Neuronal stem cell (in vitro differentiated cells): ENCODE results near the gene GIN1.

Experiments
- DNase-seq: peaks from one replicate; pipeline ENCODE4 v3.0.0-alpha.2; 2013; ENCODE audit warnings: low spot score
- H2AFZ ChIP-seq: one replicate; pipeline ENCODE4 v1.6.1; 2013; ENCODE audit warnings: mild to moderate bottlenecking, low read length, inconsistent platforms
- H2AK5ac ChIP-seq: 2 replicates; pipeline ENCODE4 v1.6.1; 2013; ENCODE audit warnings: low read depth, mild to moderate bottlenecking, inconsistent platforms, low read length, moderate library complexity, mixed read lengths
- H2BK120ac ChIP-seq: 2 replicates; pipeline ENCODE4 v1.6.1; 2013; ENCODE audit warnings: low read depth, mild to moderate bottlenecking, inconsistent platforms, low read length, moderate library complexity, mixed read lengths
- H2BK12ac ChIP-seq: one replicate; pipeline ENCODE4 v1.6.1; 2013; ENCODE audit warnings: low read length, inconsistent platforms
- H2BK15ac ChIP-seq: 2 replicates; pipeline ENCODE4 v1.6.1; 2013; ENCODE audit warnings: mild to moderate bottlenecking, low read length, inconsistent platforms, mixed read lengths
- H2BK5ac ChIP-seq: one replicate; pipeline ENCODE4 v1.6.1; 2013; ENCODE audit warnings: inconsistent platforms, mild to moderate bottlenecking, low read length, moderate library complexity
- H3K14ac ChIP-seq: one replicate; pipeline ENCODE4 v1.6.1; 2013; ENCODE audit warnings: low read length, inconsistent platforms
- H3K18ac ChIP-seq: 2 replicates; pipeline ENCODE4 v1.6.1; 2013; ENCODE audit warnings: low read length, inconsistent platforms
- H3K23ac ChIP-seq: 2 replicates; pipeline ENCODE4 v1.6.1; 2013; ENCODE audit warnings: low read depth, mild to moderate bottlenecking, mixed read lengths, low read length, inconsistent platforms; ENCODE audit not compliant: poor library complexity
- H3K27ac ChIP-seq: replicated peaks from 3 replicates; pipeline ENCODE4 v1.5.1; 2013; ENCODE audit warnings: low read length, inconsistent platforms
- H3K27me3 ChIP-seq, 3 experiments: 2 replicates each; pipeline ENCODE4 v1.6.1; 2013; ENCODE audit warnings: low read length in 3 of 3, mild to moderate bottlenecking in 2 of 3, inconsistent platforms in 1 of 3, low read depth in 1 of 3, mixed read lengths in 1 of 3, moderate library complexity in 1 of 3; ENCODE audit not compliant: control insufficient read depth in 3 of 3, insufficient read depth in 3 of 3
- H3K36me3 ChIP-seq, 2 donors: replicated peaks in 1 of 2; 2 replicates each; pipeline ENCODE4 v1.6.1; 2013; ENCODE audit warnings: low read length in 2 of 2; ENCODE audit not compliant: control insufficient read depth in 2 of 2, insufficient read depth in 2 of 2
- H3K4ac ChIP-seq: 2 replicates; pipeline ENCODE4 v1.6.1; 2013; ENCODE audit warnings: inconsistent platforms, mild to moderate bottlenecking, low read length, moderate library complexity
- H3K4me1 ChIP-seq, 2 donors: 1 replicate in 1 of 2; 2 replicates in 1 of 2; pipeline ENCODE4 v1.6.1; 2013; ENCODE audit warnings: low read length in 2 of 2, low read depth in 1 of 2; ENCODE audit not compliant: control insufficient read depth in 2 of 2, insufficient read depth in 1 of 2
- H3K4me2 ChIP-seq: one replicate; pipeline ENCODE4 v1.6.1; 2013; ENCODE audit warnings: mild to moderate bottlenecking, low read length, inconsistent platforms; ENCODE audit not compliant: insufficient read depth, poor library complexity, severe bottlenecking
- H3K4me3 ChIP-seq, 2 donors: 2 replicates each; pipeline ENCODE4 v1.5.1; 2013; ENCODE audit warnings: low read length in 2 of 2, mild to moderate bottlenecking in 2 of 2, inconsistent platforms in 1 of 2, moderate library complexity in 1 of 2
- H3K79me1 ChIP-seq: one replicate; pipeline ENCODE4 v1.6.1; 2013; ENCODE audit warnings: low read depth, mild to moderate bottlenecking, inconsistent platforms, low read length, moderate library complexity
- H3K9ac ChIP-seq: one replicate; pipeline ENCODE4 v1.6.1; 2013; ENCODE audit warnings: mild to moderate bottlenecking, low read depth, low read length, inconsistent platforms; ENCODE audit not compliant: poor library complexity
- H3K9me3 ChIP-seq, 2 donors: replicated peaks in 1 of 2; 2 replicates each; pipeline versions ENCODE3 to v1.6.1; 2013; ENCODE audit warnings: low read length in 2 of 2, mild to moderate bottlenecking in 2 of 2, inconsistent platforms in 1 of 2, low read depth in 1 of 2, mixed read lengths in 1 of 2, moderate library complexity in 1 of 2; ENCODE audit not compliant: control insufficient read depth in 2 of 2, insufficient read depth in 1 of 2
- H4K8ac ChIP-seq: one replicate; pipeline ENCODE4 v1.6.1; 2013; ENCODE audit warnings: low read depth, mild to moderate bottlenecking, inconsistent platforms, low read length, moderate library complexity
- H4K91ac ChIP-seq: one replicate; pipeline ENCODE4 v1.6.1; 2013; ENCODE audit warnings: low read length, low read depth, mild to moderate bottlenecking, inconsistent platforms; ENCODE audit not compliant: poor library complexity
- WGBS, 2 donors: extraction: QIAGEN DNeasy Blood & Tissue Kit; methylation state at CpG; one replicate each; pipeline ENCODE4 v1.1.7; 2013; ENCODE audit warnings: missing lambda C conversion rate in 2 of 2, mixed read lengths in 1 of 2; ENCODE audit not compliant: insufficient read length in 2 of 2, insufficient replicate concordance in 1 of 2; ENCODE audit errors: extremely low coverage in 2 of 2; 5-methylcytosine and 5-hydroxymethylcytosine counted together

Gene GIN1

GRCh38 chr5:103111468-103111867 lies 8.5 kb downstream of the GIN1 start:
- no peaks in the 10 kb centered on the region for H3K4me1 ChIP-seq
- WGBS, 2 donors: no CpG with 5 or more reads among the region's 2 CpGs
- H3K27me3 ChIP-seq: no peaks in the 10 kb centered on the region
- H2AFZ ChIP-seq: no peak overlapping the region
- H4K8ac ChIP-seq: no peak overlapping the region
- no peak for DNase-seq
- no peak overlapping the region for H2BK12ac ChIP-seq
- H3K79me1 ChIP-seq: no peaks in the 10 kb centered on the region
- no peak overlapping the region for H3K27ac ChIP-seq
- no peak overlapping the region for H3K18ac ChIP-seq
- no peak overlapping the region for H3K9ac ChIP-seq
- H3K4me3 ChIP-seq: no peak overlapping the region
- no peak overlapping the region for H3K4ac ChIP-seq
- H2BK15ac ChIP-seq: no peak overlapping the region
- H3K36me3 ChIP-seq: peaks cover 0 to 10% of the 10 kb centered on the region in 2 donors
- no peak overlapping the region for H2AK5ac ChIP-seq
- no peak overlapping the region for H2BK5ac ChIP-seq
- no peak overlapping the region for H3K23ac ChIP-seq
- H4K91ac ChIP-seq: no peak overlapping the region
- no peak overlapping the region for H3K4me2 ChIP-seq
- peaks cover 0 to 4% of the 10 kb centered on the region in 2 donors for H3K9me3 ChIP-seq
- no peak overlapping the region for H3K14ac ChIP-seq
- no peak overlapping the region for H2BK120ac ChIP-seq

DNA sequence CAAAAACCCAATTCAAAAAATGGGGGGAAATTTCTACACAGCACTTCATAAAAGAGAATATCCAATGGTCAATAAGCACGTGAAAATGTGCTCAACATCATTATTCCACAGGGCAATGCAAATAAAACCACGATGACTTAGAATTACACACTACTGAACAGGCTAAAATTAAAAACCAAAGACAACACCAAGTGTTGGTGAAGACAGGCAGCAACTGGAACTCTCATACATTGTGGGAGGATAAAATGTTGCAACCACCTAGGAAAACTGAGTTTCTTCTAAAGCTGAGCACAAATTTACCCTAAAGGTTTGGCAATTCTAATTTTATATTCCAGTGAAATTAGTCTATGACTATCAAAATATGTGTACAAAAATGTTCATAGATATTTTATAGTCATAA lies 9.5 kb downstream of the GIN1 start:
- Histone ChIP-seq H4K8ac (no peak overlapping the region), H2AK5ac (no peak overlapping the region), H2BK120ac (no peak overlapping the region), H3K27ac (no peak overlapping the region), H2BK12ac (no peak overlapping the region), H3K79me1 (no peaks in the 10 kb centered on the region), H3K9me3 (peaks cover 0 to 4% of the 10 kb centered on the region in 2 donors), H3K4me1 (no peaks in the 10 kb centered on the region), H3K36me3 (peaks cover 0 to 13% of the 10 kb centered on the region in 2 donors), H3K27me3 (no peaks in the 10 kb centered on the region), H3K14ac (no peak overlapping the region), H2BK5ac (no peak overlapping the region), H2BK15ac (no peak overlapping the region), H3K23ac (no peak overlapping the region), H3K4me2 (no peak overlapping the region), H3K9ac (no peak overlapping the region), H3K18ac (no peak overlapping the region), H2AFZ (no peak overlapping the region), H4K91ac (no peak overlapping the region), H3K4me3 (no peak overlapping the region), H3K4ac (no peak overlapping the region)
- no CpG with 5 or more reads among the region's 2 CpGs for WGBS, 2 donors
- no peak for DNase-seq

DNA sequence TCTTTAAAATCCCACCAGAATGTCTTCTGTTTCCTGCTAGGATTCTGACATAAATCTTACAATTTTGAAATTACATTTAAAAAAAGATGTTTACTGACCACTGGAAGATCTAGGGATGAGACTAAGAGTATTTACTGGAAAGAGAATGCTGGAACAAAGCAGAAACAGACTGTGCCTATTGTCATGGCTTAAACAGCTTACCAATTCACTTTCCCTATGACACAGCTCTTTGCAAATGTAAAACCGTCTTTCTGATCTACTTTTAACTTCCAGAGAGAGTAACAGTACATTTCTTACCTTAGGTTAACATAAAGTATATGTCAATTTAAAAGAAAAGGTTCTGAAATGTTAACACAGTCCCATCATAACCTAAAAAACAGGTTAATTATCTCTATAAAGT lies 10.7 kb downstream of the GIN1 start:
- peaks cover 0 to 21% of the 10 kb centered on the region in 2 donors for H3K36me3 ChIP-seq
- H2BK120ac ChIP-seq: no peak overlapping the region
- no peak for DNase-seq
- H4K91ac ChIP-seq: no peak overlapping the region
- no peak overlapping the region for H3K4me3 ChIP-seq
- H2BK15ac ChIP-seq: no peak overlapping the region
- no peaks in the 10 kb centered on the region for H3K4me1 ChIP-seq
- no peaks in the 10 kb centered on the region for H3K79me1 ChIP-seq
- no peak overlapping the region for H2AFZ ChIP-seq
- no peak overlapping the region for H3K27ac ChIP-seq
- no peak overlapping the region for H4K8ac ChIP-seq
- no peak overlapping the region for H2AK5ac ChIP-seq
- H3K18ac ChIP-seq: no peak overlapping the region
- no peaks in the 10 kb centered on the region for H3K27me3 ChIP-seq
- no CpG with 5 or more reads among the region's 1 CpG for WGBS, 2 donors
- H3K14ac ChIP-seq: no peak overlapping the region
- no peak overlapping the region for H3K4me2 ChIP-seq
- no peak overlapping the region for H2BK12ac ChIP-seq
- peaks cover 0 to 4% of the 10 kb centered on the region in 2 donors for H3K9me3 ChIP-seq
- no peak overlapping the region for H2BK5ac ChIP-seq
- no peak overlapping the region for H3K9ac ChIP-seq
- H3K23ac ChIP-seq: no peak overlapping the region
- H3K4ac ChIP-seq: no peak overlapping the region

- Histone ChIP-seq H3K4me1 (no peaks in the 10 kb centered on the region), H2AFZ (no peak overlapping the region), H3K18ac (no peak overlapping the region), H2AK5ac (no peak overlapping the region), H3K27ac (no peak overlapping the region), H3K23ac (no peak overlapping the region), H2BK5ac (no peak overlapping the region), H2BK15ac (no peak overlapping the region), H3K4ac (no peak overlapping the region), H3K4me3 (no peak overlapping the region), H3K9ac (no peak overlapping the region), H2BK12ac (no peak overlapping the region), H3K4me2 (no peak overlapping the region), H4K91ac (no peak overlapping the region), H3K14ac (no peak overlapping the region), H3K79me1 (no peaks in the 10 kb centered on the region), H3K27me3 (no peaks in the 10 kb centered on the region), H4K8ac (no peak overlapping the region), H2BK120ac (no peak overlapping the region), H3K36me3 (peaks cover 0 to 27% of the 10 kb centered on the region in 2 donors), H3K9me3 (peaks cover 0 to 4% of the 10 kb centered on the region in 2 donors)
- no peak for DNase-seq
- no CpG with 5 or more reads among the region's 2 CpGs for WGBS, 2 donors
These were observed 11.9 kb downstream of the GIN1 start for GRCh38 chr5:103108086-103108485.
